Measurements from ENCODE around the gene CXXC5. TPM values are rescaled to one million over a fixed set of nuclear protein-coding genes. Genes with fewer than 3 reads are reported as not detected.

Gene CXXC5
- total and polyA plus RNA-seq, 9 of the 15 experiments (the other 6 are each of a cell fraction or from before 2014, with no cell fraction given), result 1.9 to 123 (median 45.8) TPM

- TF ChIP-seq ZNF592 (IDR thresholded peaks at IDR 0.05), result peak; percentile 94
- TF ChIP-seq CREB1 (IDR thresholded peaks at IDR 0.05), result 0 out of 2 replicates have a peak, but pooled peaks have one; percentile 41
- TF ChIP-seq CREB1 (CRISPR knock-in tag; IDR thresholded peaks at IDR 0.05), result peak; percentile 55; the same call in 1 of the 2 replicates
- TF ChIP-seq PHF20 (IDR thresholded peaks at IDR 0.05; ENCODE audit: partially characterized antibody), result no peak
- TF ChIP-seq GTF2E2 (tag; IDR thresholded peaks at IDR 0.05), result no peak
- no peak for TF ChIP-seq ZNF316 (IDR thresholded peaks at IDR 0.05)
- TF ChIP-seq ZKSCAN1 (IDR thresholded peaks at IDR 0.05; ENCODE audit: low read depth, low read length), result no peak
- no peak for TF ChIP-seq ZNF518B (CRISPR knock-in tag; IDR thresholded peaks at IDR 0.05)
- no peak for TF ChIP-seq TARDBP (IDR thresholded peaks at IDR 0.05)
- peak; percentile 66; the same call in 1 of the 2 replicates for TF ChIP-seq GABPB1 (CRISPR knock-in tag; IDR thresholded peaks at IDR 0.05)
- no peak for TF ChIP-seq ZNF79 (CRISPR knock-in tag; IDR thresholded peaks at IDR 0.05; ENCODE audit: low read depth)
- TF ChIP-seq E2F6 (IDR thresholded peaks at IDR 0.05; ENCODE audit: borderline replicate concordance in 1 of 2, extremely low read depth in 1 of 2, insufficient read depth in 1 of 2, insufficient read length in 1 of 2, low read depth in 1 of 2, low read length in 1 of 2, poor library complexity in 1 of 2, severe bottlenecking in 1 of 2), result peak; percentile 86
- TF ChIP-seq POLR2AphosphoS2 (IDR thresholded peaks at IDR 0.05; ENCODE audit: low read length), result no peak
- no peak for TF ChIP-seq SREBF1 (IDR thresholded peaks at IDR 0.05; ENCODE audit: borderline replicate concordance, low read depth, low read length)
- TF ChIP-seq KAT2B (IDR thresholded peaks at IDR 0.05; ENCODE audit: low read depth, low read length), result no peak
- no peak for TF ChIP-seq MAFF (IDR thresholded peaks at IDR 0.05; ENCODE audit: low read length)
- no peak for TF ChIP-seq JUN (IDR thresholded peaks at IDR 0.05; ENCODE audit: borderline replicate concordance, low read depth, low read length)
- TF ChIP-seq JUN (CRISPR knock-in tag; IDR thresholded peaks at IDR 0.05; ENCODE audit: borderline replicate concordance), result no peak
- TF ChIP-seq ZKSCAN3 (CRISPR knock-in tag; IDR thresholded peaks at IDR 0.05), result no peak
- TF ChIP-seq ZNF436 (CRISPR knock-in tag; IDR thresholded peaks at IDR 0.05), result no peak
Measured at GRCh38 chr5:139710319-139711066, 62.3 kb downstream of the CXXC5 start (continued).

Data from K562 (cell line).